Stimulated activated CD4-positive, alpha-beta T cell treated with anti-CD3 and anti-CD28 coated beads, Interleukin-2, amount 100 ng/mL, for 24 hours (primary cell): Measurements from ENCODE around the gene PDIA2.
"Not testable (repeated sequence)": the region's sequence is repeated elsewhere in the genome, so short reads cannot be mapped to it uniquely, and the experiment has no call there.

Experiments used
- DNase-seq, 2 donors: peaks; one replicate each; pipeline ENCODE4 v3.0.0-alpha.2; 2020

The PDIA2 gene

DNA sequence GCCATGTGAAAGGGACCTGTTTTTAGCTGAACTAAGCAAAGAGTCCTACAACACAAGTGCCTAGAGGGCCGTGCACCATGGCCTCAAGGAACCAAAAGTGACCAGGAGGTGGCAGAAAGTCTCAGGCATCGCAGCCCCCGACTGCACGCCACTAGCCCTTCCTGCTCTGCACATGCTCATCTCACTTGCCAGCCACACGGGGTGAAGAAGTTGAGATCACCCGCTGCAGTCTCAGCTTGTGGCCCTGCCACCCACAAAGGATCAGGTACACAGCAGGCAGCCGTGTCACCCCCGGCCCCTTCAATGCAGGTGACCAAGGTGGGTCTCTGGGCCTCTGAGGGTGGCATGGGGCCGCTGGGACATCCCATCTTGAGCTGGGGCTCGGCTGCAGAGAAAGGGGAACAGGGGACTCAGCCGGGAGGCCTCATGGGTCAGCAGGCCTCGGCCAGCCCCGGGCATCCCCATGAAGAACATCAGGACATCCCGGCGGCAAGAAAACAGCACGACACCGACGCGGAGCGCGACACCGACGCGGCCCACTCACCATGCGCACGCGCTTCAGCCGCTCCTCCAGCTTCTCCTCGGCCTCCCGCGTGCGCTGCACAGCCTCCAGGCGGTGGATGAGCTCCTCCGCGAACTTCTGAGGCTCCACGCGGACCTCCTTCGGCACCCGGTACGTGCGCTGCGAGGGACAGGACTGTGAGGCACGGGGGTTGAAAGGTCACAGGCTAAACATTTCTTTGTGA is 21.0 kb downstream of the PDIA2 start:
- no peak for DNase-seq

DNA sequence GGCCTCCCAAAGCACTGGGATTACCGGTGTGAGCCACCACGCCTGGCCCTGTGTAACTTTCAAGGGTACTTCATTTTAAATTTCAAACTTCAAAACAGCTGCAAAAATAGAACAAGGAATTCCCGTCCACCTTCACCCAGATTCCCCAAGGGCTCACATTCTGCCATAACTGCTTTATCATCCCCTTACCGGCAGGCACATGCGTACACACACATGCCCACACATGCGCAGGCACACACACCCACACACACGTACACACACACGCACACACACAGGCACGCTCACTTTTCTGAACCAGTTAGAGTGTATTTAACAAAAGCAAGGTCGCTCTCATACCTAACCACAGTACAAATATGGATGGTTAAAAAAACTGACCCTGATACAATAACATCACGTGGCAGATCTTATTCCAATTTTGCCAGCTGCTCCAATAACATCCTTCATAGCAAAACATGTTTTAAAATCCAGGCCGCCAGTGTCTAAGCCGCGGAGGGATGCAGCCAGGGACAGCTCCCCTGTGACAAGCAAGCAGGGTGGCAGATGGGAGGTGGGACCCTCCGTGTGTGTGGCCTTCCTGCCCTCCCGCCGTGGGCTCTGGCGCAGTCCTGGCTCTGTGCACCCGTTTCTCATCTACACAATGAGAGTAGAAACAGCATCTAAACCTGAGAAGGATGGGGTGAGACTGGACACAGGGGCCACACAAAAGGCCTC is 23.1 kb downstream of the PDIA2 start:
- DNase-seq, result no peak

- no peak for DNase-seq
Measured at GRCh38 chr16:306911-307370, 24.0 kb downstream of the PDIA2 start.

DNA sequence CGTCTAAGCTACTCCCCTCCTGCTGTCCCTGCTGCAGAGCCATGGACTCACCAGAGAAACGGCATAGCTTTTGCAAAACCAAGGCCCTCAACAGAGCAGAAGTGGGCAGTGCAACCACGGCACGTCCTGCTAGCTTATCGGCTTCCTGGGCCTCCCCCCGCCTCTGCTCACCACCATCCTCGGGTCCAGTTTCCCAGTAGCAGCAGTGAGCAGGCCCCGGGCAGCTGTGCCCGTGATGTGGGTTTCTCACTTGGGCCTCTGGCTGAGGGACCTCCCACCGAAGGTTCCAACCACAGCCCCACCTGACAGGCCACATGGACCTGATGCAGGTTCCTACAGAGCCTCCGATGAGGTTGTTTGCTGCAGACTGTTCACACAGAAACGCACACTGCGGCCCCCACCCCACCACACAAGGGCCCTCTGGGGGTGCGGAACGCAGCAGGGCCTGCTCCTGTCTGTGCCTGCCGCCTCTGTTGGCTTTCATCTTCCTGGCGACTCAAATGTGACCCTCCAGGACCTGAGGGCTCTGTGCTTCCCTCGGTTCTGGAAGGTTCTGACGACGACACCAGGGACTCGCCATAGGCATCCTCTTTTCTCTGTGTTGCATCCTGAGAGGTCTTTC is 24.8 kb downstream of the PDIA2 start:
- no peak for DNase-seq

DNA sequence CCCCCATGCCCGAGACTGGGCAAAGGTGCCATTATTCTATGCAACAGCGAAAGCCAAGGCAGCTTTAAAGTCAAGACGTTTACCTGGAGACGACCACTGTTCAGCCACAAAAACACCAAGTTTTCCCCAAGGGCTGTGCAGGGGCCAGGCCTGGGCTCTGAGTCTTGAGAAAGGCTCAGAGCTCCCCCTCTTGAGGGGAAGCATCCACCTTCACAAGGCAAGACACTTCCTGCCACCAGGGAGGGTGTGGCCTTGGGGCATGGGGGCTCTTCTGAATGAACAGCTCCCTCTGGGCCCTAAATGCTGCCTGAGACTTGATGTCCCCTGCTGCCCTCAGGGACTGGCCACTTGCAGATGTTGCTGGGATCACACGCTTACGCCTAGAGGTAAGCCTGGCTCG is 26.5 kb downstream of the PDIA2 start:
- no peak for DNase-seq

GRCh38 chr16:311725-312124 is 28.8 kb downstream of the PDIA2 start:
- DNase-seq, result no peak

GRCh38 chr16:314351-314750 is 31.4 kb downstream of the PDIA2 start:
- no peak for DNase-seq

DNA sequence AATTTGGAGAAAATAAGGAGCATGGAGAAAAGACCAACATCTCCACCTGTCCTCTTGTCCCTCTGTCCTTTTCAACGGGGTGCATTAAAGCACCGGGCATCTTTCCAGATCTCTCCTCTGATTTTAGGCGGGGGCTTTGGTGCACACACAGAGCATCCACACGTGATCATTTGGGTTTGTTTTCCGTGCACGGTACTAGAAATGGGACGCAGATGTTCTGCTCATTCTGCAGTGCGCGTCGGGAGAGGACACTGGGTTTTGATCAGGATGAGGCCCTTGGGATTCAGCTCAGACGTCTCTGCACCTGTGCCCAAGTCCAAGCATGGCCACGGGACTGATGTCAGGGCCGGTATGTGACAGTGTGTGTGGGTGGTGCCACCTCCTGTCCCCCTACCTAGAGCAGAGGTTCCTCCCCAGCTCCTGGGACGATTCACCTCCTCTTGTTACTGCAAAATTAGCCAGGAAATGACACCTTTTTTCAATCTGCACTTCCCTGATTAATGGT is 31.9 kb downstream of the PDIA2 start:
- no peak for DNase-seq

- no peak for DNase-seq
Measured at GRCh38 chr16:316741-317464, 33.9 kb downstream of the PDIA2 start.

- DNase-seq, result no peak
Measured at GRCh38 chr16:317583-317982, 34.6 kb downstream of the PDIA2 start.

- DNase-seq, result no peak
Measured at GRCh38 chr16:318628-319027, 35.7 kb downstream of the PDIA2 start.

- DNase-seq, result no peak
Measured at GRCh38 chr16:320206-320605, 37.2 kb downstream of the PDIA2 start.

- no peak for DNase-seq
Measured at GRCh38 chr16:321532-321931, 38.6 kb downstream of the PDIA2 start.

DNA sequence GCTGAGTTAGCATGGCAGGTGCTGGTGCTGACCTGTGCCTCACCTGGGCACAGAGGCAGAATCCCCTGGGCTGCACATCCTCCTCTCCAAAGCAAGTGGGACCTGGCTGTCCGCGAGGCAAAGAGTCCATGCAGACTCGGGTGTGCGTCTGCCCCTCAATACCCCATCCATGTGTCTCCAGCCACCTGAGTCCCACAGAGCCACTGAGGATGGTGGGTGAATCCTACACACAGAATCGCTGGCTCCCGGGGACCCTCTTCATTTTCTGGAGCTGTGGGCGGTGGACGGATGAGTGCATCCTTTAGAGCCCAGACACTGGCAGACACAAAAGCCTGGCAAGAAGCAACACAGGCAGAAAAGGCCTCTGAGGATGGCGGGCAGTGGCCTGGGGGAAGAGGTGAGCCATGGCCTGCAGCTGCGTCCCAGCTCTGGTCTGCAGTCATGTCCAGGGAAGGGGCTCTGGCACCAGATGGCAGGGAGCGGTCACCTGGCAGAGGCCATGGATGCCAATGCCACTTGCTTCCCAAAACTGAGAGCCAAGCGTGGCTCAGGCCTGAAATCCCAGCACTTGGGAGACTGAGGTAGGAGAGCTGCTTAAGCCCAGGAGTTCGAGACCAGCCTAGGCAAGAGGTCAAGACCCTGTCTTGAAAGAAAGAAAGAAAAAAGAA is 39.6 kb downstream of the PDIA2 start:
- DNase-seq, result no peak

DNA sequence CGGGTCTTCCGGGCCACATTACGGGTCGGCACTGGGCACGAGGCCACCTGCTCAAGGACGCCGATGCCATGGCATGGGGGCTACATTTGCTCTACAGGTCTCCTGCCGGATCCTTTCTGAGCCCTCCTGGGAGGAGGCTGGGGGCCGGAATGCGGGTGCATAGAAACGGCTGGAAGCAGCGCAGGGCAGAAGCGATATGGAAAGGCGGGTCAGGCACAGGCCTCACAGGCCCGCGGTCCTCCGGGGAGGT is 41.2 kb downstream of the PDIA2 start:
- DNase-seq, result no peak

DNA sequence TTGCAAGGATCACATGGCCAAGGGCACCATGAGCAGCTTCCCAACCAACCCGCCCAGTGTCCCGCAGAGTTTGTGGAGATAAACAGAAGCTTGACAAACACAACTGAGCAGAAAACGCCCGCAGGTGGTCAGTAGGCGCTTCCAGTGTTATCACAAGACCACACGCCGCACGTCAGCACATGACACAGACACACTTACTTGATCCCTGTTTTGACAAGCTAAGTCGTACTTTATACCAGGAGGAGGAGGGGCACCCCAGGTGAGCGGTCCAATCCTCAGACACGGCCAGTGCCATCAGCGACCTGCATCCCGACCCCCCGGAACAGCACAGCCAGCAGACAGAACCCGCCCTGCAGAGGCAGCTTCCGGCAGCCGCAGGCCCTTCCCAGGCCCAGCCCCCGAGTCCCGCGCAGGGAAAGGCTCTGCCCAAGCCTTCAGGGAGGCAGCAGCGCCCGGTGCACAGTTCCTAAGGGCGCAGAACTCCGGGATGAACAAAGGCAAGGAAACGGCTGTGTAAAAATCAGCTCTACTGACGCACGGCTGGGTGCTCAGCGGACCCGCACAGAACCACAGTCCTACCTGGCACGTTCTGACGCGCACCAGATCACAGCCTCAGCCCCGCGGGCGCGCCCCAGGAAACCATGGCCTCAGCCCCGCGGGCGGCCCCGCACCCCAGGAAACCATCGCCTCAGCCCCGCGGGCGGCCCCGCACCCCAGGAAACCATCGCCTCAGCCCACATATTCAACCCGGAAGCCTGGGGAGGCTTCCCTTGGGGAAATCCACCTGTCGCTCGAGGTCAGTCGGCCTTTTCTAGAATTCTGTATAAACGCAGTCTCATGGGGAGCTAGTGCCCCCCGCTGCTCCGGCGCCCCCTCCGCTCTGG is 41.7 kb downstream of the PDIA2 start:
- DNase-seq, result peak; percentile 55 to 63

GRCh38 chr16:325375-326145 is 42.6 kb downstream of the PDIA2 start:
- no peak for DNase-seq

- no peak for DNase-seq
Measured at GRCh38 chr16:330741-331140, 47.8 kb downstream of the PDIA2 start.

DNA sequence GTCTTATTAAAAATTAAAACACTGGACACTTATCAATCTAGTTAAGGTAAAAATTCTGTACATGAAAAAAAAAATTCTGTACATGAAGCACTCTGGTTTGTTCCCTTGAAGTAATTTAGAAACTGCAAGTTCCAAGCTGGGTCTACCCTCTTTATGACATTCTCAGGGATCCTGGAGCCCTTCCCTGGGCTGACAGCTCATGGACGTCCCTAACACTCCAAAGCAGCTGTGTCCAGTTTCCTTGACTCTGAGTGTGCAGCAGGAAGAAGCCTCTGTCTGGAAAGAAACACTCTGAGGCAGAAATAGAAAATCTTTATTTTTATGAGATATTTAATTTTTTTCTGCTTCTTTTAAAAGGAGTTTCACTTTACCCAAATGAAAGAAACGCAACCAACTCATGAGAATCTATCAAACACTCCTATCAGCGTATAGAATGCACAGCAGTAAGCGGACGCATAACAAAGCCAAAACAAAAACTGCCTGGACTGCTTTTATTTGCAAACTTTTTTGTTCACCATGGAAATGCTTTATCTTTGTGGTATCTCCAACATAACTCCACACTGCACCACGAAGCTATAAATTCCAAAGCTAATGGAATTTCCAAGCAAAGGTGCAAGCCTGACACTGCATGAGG is 48.3 kb downstream of the PDIA2 start:
- not testable (repeated sequence) for DNase-seq

DNA sequence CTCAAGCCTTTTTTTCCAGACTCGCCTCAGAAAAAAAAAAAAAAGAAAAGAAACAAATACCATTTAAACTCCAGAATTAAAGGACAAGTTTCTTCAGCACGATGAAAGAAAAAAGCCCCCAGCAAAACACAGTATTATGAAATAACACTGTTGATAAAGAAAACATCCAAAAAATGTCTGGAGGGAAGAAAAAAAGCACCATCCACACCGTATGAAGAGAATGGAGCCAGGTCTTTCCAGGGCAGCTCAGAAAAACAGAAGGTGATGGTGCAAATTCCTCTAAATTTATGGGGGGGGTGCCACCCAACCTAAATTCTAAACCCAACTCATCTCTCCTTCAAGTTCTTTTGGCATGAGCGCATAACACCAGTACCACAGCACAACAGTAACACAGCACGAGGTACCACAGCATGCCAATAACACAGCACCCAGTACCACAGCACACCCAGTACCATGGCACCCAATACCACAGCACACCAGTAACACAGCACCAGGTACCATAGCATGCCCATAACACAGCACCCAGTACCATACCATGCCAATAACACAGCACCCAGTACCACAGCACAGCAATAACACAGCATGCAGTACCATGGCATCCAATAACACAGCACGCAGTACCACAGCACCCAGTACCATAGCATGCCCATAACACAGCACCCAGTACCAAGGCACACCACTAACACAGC is 50.6 kb downstream of the PDIA2 start:
- no peak for DNase-seq
